CD1c-positive myeloid dendritic cell (primary cell): ENCODE data around the gene WHRN.
A peak's percentile ranks its signal among the peaks of the same experiment; 100 is the strongest.

Source experiments
- DNase-seq: peaks from one replicate; pipeline ENCODE4 v3.0.0-alpha.2; 2016; ENCODE audit errors: extremely low spot score

Gene WHRN

DNA sequence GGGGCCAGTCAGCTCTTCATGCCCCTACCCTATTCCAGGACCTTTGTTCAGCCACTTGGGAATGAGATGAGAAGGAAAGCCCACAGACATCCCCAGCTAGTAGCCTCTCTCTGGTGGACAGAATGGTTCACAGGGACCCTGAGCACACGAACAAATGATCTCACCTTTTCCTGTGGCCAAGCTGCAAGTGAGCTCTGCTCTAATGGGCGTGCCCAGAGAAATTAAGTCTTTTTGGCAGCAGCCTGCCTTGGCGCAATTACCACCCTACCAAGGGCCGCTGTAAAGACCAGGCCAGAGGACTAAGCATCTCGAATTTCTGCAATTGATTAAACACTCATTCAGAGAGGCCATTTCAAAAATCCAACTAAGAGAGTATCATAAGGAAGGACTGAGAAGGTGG, 56.0 kb downstream of the WHRN start:
- no peak for DNase-seq

DNA sequence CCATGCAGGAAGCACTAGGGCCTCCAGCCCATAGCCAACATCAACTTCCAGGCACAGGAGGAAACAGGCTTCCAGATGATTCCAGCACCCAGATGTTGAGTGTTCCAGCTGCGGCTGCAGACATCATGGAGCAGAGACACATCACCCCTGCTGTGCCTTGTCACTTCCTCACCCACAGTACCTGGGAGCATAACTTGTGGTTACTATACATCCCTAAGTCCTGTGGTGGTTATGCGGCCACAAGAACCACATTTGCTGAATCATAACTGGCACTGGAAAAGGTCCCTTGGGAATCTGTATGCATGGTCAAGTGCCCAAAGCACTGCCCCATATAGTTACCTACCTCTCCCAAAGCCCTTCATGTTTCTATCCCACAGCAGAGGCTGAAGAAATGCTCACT, 56.6 kb downstream of the WHRN start:
- DNase-seq: no peak

DNA sequence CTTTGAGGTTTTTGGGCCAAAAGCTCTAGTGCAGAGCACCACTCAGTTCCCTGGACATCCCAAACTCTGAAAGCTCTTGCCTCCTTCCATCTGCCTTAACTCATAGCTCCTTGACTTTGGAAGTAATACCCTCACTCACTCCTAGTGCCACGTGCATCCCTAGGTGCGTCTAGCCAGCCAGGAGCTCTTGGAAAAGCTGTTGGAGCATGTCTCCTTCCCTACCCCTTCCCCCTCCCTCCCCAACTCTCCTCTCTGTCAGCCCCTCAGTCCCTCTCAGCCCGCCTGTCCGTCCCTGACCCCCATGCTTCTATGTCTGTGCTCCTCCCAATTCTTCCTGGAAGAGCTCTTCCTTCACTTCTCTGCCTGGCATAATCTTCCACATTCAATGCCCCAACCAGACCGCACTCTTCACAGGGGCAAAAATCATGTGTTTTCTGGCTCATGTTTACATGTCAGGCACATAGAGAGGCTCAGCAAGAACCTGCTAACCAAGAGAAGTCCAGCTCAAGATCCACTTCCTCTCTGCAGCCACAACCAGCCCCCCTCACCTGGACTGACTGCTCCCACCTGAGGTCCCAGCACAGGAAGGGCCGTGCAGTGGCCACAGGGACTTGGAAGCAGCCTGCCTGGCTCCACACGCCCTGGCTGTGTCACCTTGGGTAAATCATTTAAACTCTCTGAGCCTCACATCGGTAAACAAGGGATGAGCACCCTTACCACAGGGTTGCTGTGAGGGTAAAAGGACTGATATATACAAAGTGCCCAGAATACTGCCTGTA, 58.4 kb downstream of the WHRN start:
- DNase-seq: no peak

DNA sequence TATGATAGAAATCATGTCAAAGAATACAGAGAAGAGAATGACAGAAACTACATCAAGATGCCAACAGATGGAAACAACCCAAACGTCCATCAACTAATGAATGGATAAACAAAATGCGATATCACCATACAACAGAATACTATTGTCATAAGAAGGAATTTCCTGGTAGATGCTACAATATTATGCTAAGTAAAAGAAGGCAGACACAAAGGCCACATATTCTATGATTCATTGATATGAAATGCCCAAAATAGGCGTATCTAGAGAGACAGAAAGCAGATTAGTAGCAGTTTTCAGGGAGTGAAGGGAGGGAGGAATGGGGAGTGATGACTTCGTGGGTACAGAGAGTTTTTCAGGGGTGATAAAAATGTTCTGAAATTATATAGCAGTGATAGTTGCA, 59.2 kb downstream of the WHRN start:
- no peak for DNase-seq

DNA sequence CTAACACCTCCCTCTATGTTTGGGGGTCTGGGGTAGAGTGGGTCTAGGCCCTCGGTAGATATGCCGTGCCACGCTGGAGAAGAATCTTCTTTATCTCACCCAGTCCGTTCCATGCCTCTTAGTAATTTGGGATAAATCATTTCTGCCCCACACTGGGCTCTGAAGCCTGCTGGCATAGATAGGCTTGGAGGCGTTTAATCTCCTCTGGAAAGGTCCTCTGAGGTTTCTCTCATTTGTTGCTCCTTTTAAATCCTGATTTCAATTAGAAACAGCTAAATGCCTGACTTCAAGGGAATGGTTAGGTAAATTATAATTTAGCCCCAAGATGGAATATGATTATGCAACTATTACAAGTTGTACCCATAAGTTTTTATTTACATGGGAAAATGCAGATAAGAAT, 59.7 kb downstream of the WHRN start:
- no peak for DNase-seq

DNA sequence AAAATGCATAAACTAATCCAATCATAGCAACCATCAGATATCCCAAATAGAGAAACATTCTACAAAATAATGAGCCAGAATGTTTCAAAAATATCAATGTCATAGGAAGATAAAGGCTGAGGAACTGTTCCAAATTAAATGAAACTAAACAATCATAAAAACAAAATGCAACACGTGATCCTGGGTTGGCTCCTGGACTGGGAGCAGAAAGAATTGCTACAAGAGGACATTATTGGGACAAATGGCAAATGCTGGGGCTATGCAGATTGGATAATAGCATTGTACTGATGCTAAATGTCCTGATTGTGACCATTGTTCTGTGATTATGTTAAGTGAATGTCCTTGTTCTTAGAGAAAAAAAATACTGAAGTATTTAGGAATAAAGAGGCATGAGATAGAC, 63.3 kb downstream of the WHRN start:
- no peak for DNase-seq

DNA sequence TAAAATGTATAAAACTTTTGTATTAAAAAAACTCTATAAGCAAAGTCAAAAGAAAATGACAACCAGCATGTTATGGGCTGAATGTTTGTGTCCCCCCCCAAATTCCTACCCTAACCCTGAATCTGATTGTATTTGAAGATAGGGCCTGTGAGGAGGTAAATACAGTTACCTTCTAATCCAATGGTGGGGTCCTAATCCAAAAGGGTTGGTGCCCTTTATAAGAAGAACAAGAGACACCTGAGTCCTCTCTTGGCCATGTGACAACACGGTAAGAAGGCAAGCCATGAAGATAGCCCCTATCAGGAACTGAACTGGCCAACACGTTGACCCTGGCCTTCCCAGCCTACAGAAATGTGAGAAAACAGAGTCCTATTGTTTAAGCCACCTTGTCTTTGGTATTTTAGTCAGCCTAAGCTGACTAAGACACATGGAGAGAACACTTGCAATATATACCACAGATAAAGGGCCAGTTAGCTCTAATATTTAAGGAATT, 67.8 kb downstream of the WHRN start:
- no peak for DNase-seq

DNA sequence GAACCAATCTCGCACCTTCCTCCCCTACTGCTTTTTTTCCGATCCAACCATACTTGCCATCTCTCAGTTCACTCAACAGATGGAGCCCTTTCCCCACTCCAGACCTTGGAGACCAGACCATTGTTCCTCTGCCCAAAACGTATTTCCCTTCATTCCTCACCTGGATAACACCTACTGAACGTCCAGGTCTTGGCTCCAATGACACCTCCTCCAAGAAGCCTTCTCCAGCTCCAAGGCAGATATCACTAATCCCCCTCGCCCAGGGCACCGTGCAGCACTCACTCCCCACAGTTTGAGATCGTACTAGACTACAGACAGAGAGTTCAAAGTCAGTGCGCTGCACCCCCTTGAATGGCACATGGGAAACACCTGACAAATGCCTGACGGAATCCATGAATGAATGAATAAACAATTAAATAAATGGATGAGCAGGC, 70.4 kb downstream of the WHRN start:
- peak; percentile 14 for DNase-seq

DNA sequence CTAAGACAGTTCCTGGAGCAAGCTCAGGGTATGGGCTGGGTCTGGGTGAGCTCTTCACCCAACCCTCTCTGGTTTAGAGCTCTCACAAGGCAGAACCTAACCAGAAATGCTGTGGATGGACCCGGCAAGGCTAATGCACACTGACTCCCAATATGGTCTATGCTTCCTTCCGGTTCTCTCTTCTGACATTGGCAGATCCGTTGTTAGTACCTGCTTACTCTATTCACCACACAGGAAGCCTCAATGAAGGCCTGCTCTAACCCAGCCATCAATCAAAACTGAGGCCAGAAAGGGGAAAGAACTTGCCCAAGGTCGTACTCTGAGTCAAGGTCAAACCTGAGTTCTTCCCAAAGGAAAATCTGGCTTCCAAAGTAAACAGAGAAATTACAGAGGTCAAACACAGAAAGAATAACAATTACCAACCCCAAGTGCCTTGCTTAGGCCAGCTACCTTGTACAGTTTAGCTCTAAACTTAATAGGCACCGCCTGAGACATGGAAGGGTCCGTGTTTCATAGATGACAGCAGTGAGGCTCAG, 71.5 kb downstream of the WHRN start:
- no peak for DNase-seq

DNA sequence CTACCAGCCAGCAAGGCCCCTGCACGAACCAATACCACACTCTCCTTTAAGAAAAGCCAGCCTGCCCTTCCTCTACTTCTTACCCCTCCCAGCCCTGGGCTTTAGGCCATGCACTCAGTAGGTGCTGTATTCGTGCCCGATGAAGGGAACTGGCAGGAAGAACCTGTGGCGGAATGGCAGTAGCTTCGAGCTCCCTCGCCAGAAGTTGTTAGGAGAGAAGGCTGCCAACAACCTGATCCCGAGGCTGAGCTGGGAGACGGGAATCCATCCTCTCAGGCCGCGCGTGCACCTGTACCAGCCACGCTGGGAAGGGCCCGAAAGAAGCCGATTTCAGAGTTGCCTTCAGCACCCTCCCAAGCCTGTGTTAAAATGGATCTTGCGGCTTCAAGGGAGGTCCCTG, 72.2 kb downstream of the WHRN start:
- DNase-seq: no peak

DNA sequence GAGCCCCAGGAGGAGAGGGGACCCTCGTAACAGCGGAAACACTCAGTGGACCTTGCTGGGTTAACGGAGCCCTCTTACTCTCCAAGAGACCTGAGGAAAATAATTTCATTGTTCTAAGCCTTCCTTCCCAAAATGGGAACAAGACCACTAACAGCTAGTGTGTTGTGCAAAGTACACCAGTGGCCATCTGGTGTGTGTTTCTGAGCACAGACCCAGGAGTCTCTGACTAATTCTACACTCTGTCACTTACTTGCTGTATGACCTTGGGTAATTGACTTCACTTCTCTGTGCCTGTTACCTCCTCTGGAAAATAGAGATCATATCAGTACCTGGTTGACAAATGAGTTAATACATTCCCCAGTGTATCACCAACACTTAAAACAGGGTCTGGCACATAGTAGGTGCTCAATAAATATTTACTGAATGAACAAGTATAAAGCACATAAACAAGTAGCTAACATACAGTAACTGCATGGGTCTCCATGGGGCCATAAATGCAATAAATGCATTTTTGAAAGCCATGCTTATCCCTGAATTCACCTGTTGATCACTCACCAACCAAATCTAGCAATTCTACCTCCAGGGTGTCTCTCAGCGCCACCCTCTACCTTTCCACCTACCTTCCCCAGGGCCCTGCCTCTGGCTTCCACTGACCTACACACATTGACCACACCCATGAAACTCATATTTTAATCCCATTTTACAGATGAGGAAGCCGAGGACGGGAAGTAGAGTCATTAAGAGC, 72.8 kb downstream of the WHRN start:
- DNase-seq: no peak

DNA sequence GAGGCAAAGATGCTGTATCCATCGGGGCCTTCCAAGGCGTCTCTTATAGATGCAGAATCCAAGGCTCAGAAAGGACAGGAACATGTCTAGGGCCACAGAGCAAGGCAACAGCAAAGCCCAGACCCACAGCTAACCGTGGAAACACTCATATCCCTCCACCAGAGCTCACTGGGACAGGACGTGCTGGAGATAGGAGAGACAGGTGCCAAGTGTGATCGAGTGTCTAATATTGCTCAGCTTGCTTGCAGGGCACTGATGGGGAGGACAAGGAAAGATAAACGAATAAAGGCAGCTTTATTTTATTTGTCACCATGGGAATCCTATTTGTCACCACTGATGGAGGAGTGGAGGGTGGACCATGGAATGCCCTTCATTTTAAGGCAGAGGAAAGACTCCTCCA, 73.5 kb downstream of the WHRN start:
- DNase-seq: no peak

DNA sequence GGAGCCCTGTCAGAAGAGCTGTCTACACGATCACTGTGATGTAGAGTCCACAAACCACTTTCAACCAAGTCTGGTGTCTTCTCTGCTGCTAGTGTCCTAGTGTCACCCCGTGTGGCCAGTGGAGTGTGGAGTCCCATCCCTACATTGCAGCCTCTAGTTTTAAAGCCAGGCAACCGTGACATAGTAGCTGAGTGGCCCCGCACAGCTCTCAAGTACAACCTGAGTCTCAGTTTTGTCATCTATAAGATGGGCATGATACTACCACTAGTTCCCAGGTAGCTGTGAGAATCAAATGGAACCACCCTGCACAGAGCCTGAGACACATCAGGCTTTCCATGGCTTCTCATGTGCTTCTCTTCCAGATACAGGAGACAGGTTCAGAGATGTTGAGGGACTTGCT, 74.3 kb downstream of the WHRN start:
- no peak for DNase-seq

DNA sequence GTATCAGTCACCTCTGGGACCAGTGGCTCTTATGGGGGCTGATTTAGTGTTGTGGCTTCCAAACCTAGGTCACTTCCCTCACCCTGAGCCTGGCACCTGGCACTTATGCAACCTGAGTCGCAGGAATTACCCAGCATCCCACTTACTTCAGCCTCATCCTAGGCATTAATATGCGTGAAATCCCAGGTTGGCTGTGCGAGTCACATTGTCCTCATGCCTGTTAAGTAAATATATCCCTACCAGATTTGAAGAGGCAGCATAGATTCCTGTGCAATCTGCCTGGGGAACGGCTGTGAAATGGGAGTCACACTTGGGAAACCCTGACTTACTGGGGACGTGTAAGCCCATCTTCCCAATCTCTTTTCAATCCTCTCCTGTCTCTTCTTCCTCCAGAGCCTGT, 74.8 kb downstream of the WHRN start:
- DNase-seq: no peak

DNA sequence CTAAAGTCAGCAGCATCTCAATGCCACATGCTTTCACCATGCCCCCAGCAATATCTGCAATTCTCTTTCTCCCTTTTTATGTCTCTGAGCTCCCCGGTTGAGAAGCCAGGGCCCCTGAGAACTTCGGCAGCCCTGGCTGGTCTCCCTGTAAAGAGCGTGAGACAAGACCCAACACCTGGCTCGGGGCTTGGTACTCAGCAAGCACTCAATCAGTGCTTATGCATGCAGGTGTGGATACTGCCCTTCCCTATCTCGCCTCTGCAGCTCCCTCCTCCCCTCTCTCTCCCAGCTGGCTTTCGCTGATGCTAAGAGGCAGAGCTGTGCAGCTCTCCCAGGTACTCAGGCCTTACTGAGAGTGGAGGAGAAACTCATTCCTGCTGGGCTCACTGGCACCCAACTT, 75.8 kb downstream of the WHRN start:
- no peak for DNase-seq

DNA sequence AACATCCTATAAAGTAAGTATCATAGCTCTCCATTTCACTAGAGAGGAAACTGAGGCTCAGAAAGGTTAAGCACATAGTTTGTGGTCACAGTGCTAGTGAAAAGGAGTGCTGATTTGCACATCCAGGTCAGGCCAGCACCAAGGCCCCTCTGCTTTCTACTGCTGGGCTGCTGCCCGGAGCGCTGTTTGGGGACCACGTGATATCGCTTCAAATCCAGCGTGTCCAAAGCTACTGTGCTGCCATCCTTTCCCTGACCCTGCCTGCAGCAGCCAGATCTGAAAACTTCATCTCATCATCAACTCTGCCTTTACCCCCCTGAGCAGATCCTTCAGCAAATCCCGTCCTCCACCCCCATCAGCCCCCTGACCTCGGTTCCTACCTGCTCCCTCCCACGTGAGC, 76.8 kb downstream of the WHRN start:
- no peak for DNase-seq

DNA sequence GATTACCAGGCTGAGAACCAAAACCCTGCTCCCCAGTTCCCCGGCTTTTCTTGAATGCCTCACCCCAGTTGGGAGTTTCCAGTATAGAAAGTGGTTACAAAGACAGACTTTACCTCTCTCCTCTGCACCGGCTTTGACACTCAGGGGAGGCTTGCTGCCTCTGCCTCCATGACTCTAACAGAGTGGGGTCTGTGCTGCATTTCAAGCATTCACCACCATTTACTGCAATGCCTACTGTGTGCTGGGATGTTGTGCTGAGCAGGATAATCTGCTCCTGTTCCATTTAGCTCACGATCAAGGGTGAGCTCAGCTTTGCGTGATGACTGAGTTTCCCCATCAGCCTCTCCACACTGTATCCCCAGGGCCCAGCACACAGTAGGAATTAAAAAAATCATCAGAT, 77.6 kb downstream of the WHRN start:
- no peak for DNase-seq

DNA sequence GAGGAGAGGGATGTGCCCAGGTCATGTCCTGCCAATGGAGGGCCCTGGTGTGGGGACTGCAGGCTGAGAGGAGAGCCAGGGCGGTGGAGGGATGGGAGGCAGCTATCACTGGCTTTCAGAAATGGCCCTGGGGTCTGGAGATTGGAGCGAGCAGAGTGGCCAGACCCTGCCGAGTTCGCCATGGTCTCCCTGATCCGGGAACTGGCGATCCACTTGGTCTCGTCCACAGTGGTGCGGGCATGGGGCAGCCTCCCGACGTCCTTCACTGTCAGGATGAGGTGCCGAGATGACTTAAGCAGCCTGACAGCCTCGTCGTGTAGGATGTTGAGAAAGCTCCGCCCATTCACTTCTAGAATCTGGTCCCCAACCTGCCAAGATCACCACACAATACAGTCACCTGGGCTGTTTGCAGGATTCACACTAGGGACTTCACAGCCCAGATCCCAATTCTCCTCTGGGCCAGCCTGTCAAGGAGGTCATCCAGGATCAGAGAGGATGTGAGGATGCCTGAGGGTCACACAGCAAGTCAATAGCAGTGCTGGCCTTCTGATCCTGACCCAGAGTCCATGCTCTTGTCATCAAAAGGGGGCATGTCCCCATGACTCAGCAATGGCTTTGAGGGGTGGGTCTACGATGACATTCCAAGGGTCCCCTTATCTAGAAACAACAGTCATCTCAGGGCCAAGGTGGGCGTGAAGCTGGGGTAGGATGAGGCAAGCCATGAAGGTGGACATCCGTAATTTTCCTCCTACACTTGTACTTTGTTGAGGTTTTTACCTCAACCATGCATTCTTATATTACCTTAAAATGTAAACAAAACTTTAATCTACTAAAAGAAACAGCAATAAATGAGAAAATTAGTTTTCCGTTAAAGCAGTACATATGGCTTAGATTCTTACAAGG, 79.0 kb downstream of the WHRN start:
- no peak for DNase-seq

DNA sequence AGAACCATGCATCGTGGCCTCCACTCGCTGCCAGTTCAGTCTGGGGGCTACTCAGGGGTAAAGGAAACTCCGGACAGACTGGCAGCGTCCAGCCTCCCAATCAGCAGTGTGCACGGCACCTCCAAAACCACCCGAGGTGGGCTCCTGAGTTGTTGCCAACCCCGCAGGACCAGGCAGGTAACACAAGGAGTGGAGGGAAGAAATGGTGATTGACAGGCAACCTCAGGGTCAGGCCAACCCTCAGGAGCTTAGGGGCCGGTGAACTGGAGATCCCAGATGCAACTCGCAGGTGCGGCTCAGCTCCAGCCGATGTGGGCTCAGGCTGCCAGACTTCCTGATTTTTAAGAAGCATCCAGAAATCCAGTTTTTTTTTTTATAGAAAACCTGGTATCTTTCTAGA, 80.1 kb downstream of the WHRN start:
- DNase-seq: no peak

DNA sequence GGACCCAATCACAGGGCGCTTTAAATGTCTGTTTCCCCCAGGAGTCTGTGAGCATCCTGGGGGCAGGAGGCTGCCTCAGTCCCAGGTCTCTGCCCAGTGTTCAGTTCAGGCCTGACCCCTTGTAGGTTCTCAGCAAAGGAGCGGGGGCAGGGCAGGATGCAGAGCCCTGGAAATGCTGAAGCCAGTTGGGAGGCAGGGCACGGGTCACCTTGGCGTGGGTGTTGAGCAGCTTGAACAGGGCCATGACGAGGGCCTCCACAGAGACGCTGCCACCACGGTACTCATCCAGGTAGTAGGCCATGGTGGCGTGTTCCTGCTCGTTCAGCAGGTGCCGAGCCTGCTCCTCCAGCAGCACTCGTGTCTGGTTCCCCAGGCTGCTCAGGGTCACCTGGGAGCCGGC, 81.1 kb downstream of the WHRN start:
- DNase-seq: no peak

DNA sequence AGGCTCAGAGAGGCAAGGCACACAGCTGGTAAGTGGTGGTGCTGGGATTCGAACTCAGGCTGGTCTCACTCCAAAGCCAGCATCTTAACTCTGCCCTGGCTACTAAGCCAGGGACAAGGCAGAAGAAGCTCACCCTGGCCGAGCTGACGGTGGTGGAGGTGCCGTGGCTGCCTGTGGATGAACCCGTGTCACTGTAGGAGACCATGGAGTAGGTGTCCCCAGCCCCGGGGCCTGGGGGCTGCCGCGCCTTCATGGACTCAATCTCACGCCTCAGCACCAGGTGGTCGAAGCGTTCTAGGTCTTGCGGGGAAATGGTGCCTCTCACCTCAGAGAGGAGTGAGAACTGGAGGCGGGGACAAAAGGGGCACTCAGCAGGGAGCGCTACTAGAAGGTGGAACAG, 82.1 kb downstream of the WHRN start:
- DNase-seq: no peak

DNA sequence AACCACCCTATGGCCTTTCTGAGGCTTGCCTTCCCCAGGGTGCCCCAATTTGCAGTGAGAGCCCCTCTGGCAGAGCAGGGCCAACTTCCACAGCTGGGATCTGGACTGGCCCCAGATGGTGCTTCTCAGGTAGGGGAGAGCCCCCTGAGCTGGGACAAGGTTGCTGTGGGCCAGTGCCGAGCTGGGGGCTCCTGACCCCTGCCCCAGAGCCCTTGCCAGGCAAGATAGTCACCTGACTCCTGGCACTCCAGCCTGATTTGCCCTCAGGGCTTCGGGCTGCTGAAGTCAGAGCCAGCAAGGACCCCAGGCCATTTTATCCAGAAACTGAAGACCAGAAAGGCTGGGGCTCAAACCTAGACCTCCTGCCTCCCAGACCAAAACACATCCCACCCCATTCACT, 84.1 kb downstream of the WHRN start:
- no peak for DNase-seq
